ENCODE data around the gene PTMS. TPM values are rescaled to one million over a fixed set of nuclear protein-coding genes. Genes with fewer than 3 reads are reported as not detected.

PTMS gene
- polyA plus RNA-seq, 3 donors, result 71.7 to 632 (median 263) TPM

GRCh38 chr12:6779708-6780432, 13.7 kb downstream of the PTMS start:
- no peak overlapping the region for H3K27ac ChIP-seq (ENCODE audit: low read depth, low read length)
- WGBS, 3 donors, result 82 to 88% (median 86%) methylated on average over 6 of the region's 6 CpGs

DNA sequence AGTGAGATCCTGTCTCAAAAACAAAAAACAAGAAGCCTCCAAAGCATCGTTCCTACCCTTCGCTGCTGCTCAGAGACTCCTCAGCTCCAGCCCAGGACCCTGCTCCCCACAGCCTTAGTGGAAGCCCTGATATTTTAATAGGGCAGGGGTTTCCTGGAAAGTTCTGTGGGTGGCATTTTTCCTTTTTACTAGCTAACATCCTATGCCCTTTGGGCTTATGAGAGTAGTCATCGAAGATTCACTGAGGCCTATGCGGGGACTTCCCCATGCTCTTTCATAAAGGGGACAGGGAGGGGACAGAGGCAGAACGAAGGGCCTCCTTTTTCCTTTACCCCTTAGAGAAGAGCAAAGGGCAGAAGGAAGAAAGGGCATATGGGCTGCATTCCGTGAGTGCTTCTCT, 14.4 kb downstream of the PTMS start:
- WGBS, 3 donors, result 79 to 91% (median 84%) methylated on average over 6 of the region's 6 CpGs
- no peak overlapping the region for H3K27ac ChIP-seq (ENCODE audit: low read depth, low read length)

GRCh38 chr12:6782119-6782518, 16.0 kb downstream of the PTMS start:
- WGBS, 3 donors, result 71 to 78% (median 77%) methylated on average over 6 of the region's 6 CpGs

DNA sequence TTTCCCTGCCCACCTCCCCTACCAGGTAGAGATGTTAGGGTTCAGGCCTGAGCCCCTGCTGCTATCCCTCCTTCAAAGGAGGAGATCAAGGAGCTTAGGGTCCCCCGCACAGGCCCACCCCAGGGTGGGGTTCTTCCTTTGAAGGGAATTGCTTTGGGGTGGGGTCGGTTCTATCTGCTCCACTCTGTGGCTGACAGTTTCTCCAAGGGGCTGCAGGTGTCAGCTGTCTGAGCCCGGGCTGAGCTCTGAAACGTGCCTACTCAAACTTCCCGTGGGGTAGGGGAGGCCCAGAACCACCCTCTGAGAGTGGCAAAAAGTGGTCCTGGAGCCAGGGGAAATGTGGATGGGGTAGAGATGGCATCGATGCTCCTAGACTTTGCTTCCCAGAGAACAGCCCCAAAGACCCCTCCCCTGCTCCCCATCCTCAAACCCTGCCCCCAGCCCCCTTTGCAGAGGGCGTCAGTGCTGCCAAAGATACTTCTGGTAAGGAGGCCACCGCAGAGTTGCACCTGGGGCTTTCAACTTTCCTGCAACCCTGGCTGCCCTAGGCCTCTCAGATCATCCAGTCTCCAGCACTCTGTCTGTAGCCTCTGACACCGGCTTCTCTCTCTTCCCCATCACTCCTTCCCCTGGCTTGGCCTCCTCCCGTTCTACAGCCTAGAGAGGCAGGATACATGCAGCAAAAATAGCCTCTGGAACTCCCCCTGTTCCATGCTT, 16.8 kb downstream of the PTMS start:
- WGBS, 3 donors, result 67 to 81% (median 78%) methylated on average over 9 to 10 of the region's 10 CpGs

More at GRCh38 chr12:6782119-6782518, 16.0 kb downstream of the PTMS start:
- H3K27ac ChIP-seq (ENCODE audit: low read depth, low read length), result no peak overlapping the region

GRCh38 chr12:6783828-6784227, 17.7 kb downstream of the PTMS start:
- H3K27ac ChIP-seq (ENCODE audit: low read depth, low read length), result no peak overlapping the region
- 87 to 93% (median 88%) methylated on average over 9 of the region's 9 CpGs for WGBS, 3 donors

More for the DNA sequence above, 16.8 kb downstream of the PTMS start:
- H3K27ac ChIP-seq (ENCODE audit: low read depth, low read length), result no peak overlapping the region

DNA sequence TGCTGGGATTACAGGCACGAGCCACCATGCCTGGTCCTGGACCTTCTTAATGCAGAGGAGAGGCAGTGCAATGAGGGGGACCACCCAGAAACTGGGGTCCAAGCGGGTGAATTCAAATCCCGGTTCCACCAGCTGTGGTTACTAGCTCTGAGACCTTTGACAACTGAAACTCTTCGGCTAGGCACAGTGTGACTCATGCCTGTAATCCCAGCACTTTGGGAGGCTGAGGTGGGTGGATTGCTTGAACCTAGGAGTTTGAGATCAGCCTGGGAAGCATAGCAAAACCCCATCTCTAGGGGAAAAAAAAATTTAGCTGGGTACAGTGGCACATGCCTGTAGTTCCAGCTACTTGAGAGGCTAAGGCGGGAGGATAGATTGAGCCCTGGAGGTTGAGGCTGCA, 18.1 kb downstream of the PTMS start:
- H3K27ac ChIP-seq (ENCODE audit: low read depth, low read length), result no peak overlapping the region
- WGBS, 3 donors, result 79 to 84% (median 83%) methylated on average over 5 of the region's 5 CpGs

DNA sequence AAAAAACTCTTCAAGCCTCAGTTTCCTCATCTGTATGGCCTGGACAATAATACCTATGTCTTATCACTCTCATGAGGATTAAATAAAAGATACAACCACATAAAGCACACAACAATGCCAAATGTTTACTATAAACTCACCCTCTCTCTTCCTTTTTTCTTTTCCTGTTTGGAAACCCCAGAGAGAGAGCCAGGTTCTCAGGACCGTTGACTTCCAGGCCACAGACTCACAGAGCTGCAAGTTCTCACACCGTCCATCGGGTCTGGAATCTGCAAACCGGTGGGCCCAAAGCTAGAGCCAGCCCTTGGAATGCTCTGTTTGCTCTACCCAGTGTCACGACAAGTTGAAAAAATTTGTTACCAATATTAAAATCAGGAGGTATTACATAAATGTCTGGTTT, 18.6 kb downstream of the PTMS start:
- H3K27ac ChIP-seq (ENCODE audit: low read depth, low read length), result no peak overlapping the region
- 34 to 67% (median 48%) methylated on average over 5 of the region's 5 CpGs for WGBS, 3 donors

DNA sequence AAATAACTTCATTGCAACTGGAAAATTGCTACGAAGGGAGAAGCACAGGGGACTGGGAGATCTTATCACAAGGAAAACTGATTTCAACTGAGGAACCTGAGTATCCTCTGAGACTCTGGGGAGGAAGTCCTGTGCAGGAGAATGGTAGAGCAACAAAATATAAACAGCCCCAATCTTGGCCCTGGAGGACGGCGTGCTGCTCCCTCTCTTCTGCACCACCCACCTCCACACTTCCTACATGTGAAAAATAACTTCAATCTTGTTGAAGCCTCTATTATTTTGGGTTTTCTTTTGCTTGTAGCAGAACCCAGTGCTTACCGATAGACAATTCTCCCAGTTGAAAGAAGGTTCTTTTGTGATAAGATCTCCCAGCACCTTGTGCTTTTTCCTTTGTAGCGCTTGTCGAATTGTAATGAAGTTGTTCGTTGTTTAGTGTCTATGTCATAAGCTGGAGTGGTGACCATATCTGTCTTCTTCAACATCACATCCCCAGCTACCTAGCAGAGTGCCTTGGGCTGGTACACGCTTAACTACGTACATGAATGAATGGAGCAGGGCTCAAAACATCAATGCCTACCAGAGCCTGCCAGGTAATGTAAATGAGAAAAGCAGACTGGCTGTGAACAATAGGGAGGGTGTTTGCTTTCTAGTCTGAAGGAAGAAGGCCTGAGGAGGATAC, 20.4 kb downstream of the PTMS start:
- no peak overlapping the region for H3K27ac ChIP-seq (ENCODE audit: low read depth, low read length)
- 56 to 73% (median 66%) methylated on average over 9 of the region's 9 CpGs for WGBS, 3 donors

DNA sequence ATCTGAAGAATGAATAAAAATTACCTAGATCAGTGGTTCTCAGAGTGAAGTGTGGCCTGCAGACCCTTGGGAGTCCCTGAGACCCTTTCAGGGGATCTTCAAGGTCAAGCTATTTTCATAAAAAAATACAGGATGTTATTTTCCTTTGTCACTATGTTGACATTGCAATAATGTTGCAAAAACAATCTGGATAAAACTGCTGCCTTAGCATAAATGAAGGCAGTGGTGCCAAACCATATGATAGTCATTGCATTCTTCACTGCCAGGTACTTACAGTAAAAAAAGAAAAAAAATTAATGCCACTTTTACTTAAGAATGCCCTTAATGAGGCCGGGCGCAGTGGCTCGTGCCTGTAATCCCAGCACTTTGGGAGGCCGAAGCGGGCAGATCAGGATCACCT, 21.1 kb downstream of the PTMS start:
- WGBS, 3 donors, result 94 to 97% (median 95%) methylated on average over 5 of the region's 5 CpGs
- no peak overlapping the region for H3K27ac ChIP-seq (ENCODE audit: low read depth, low read length)

- H3K27ac ChIP-seq (ENCODE audit: low read depth, low read length), result no peak within 1 kb of the TSS
- 50 to 61% (median 54%) methylated on average over 18 of the region's 18 CpGs for WGBS, 3 donors
Measured at GRCh38 chr12:6788972-6789924, 23.1 kb downstream of the PTMS start, which contains the start of gene CD4. Gene CD4 (plus strand): TSS chr12:6789528. CDS start chr12:6800139, 10,611 bp downstream.

DNA sequence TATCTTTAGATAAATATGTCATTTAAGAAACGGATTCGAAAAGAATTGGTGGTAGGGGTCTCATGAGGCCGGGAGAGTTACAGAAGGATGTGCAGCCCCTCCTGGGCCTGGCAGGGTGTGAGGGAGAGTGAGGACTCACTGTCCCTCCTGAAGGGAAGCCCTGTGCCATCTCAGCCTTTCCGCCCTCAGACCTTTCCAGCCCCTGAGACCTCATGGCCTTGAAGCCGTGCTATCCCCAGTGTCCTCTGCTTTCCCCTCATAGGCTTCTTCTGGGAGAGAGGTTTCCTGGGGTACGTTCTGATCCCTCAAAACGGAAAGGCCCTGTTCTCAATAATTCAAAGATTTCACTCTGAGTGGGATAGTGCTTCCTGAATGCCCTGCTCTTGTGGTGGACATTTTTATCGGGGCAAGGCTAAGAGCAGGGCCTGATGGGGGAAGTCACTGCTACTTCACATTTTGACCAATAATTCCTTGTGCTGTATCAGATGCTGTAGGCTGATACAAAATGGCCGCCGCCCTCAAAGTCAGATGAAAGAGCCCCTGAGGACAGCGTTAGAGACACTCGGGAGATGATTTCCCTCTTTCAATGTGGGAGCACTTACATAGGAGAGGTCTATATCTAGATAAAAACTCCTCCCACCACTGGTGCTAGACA, 24.5 kb downstream of the PTMS start:
- H3K27ac ChIP-seq (ENCODE audit: low read depth, low read length), result no peak overlapping the region
- 70 to 83% (median 81%) methylated on average over 12 of the region's 12 CpGs for WGBS, 3 donors

GRCh38 chr12:6791931-6792520, 25.9 kb downstream of the PTMS start:
- 50 to 79% (median 57%) methylated on average over 13 of the region's 13 CpGs for whole genome bisulfite sequencing, 3 donors
- H3K27ac ChIP-seq (ENCODE audit: low read depth, low read length), result no peak overlapping the region

DNA sequence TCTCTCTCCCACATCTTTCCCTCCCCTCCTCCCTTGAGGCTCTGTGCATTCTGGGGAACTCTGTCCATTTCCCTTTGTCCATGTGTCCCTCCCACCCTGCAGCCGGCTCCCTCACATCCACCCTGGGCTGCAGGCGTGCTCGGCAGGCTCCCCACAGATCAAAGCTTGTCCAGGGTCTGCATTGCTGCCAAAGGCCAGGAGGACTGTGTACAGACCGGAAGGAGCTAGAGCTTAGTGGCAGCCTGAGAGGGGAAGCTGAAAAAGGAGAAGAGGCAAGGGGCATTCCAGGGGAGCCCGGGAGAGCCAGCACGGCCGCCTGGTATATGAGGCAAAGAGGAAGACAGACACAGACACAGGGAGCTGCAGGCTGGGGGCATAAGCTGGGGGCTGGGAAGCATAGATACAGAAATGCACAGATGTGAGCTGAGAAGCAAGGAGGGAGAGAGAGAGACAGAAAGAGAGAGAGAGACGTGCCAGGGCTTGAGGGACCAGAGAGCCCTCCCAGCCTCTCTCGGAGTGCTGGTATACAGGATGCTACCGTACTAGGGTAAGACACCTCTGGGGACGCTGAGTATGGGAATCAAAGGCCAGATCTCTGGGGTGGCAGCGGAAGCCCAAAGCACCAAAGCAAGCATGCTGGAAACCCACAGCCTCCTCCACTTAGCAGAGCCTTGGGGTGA, 26.5 kb downstream of the PTMS start:
- H3K27ac ChIP-seq (ENCODE audit: low read depth, low read length), result no peak overlapping the region
- 16 to 35% (median 24%) methylated on average over 12 of the region's 12 CpGs for WGBS, 3 donors

- WGBS, 3 donors, result 61 to 88% (median 87%) methylated on average over 2 of the region's 2 CpGs
- H3K27ac ChIP-seq (ENCODE audit: low read depth, low read length), result no peak overlapping the region
Measured at GRCh38 chr12:6795088-6795487, 28.9 kb downstream of the PTMS start.

GRCh38 chr12:6796576-6796975, 30.4 kb downstream of the PTMS start:
- H3K27ac ChIP-seq (ENCODE audit: low read depth, low read length), result no peak overlapping the region
- WGBS, 3 donors, result 83 to 93% (median 88%) methylated on average over 4 of the region's 4 CpGs

DNA sequence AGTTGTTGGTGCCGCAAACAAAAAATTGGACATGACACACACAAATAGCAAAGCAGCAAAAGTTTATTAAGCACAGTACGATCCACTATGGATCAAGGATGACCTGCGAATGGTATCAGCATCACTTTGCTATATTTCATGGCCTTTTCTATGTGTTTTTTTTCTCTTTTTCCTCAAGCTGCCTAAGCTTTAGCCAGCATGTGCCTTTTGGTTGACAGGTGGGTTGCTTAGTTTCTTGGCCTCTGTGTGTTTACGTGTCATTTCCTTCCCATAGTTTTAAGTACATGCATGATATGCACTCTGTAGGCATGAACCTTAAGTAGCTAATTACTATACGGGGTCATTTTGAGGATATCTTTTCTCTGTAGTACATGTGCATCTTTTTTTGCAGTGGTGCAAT, 33.0 kb downstream of the PTMS start:
- no peak overlapping the region for H3K27ac ChIP-seq (ENCODE audit: low read depth, low read length)
- 81 to 87% (median 87%) methylated on average over 5 of the region's 5 CpGs for WGBS, 3 donors

DNA sequence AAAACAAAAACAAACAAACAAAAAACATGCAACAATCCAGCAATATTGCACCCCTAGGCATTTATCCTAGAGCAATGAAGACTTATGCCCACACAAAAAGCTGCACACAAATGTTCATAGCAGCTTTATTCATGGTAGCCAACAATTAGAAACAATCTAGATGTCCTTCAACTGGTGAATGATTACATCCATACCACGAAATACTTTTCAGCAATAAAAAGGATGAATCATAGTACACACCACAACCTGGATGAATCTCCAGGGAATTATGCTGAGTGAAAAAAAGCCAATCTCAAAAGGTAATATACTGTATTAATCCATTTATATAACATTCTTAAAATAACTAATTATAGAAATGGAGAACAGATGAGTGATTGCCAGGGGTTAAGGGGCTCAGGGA, 41.0 kb downstream of the PTMS start:
- H3K27ac ChIP-seq (ENCODE audit: low read depth, low read length), result no peak overlapping the region
- WGBS, 3 donors, result 51 to 77% (median 76%) methylated on average over 1 of the region's 1 CpG
